GM19099 (cell line): ENCODE results near the gene KCNJ9.

ENCODE experiments used
- POLR2A ChIP-seq: IDR thresholded peaks from 3 replicates; pipeline ENCODE4 v1.6.1; 2011; ENCODE audit warnings: low read depth; ENCODE audit not compliant: insufficient read length; ENCODE audit errors: extremely low read depth

KCNJ9 gene

GRCh38 chr1:160101717-160102522 is 20.6 kb downstream of the KCNJ9 start:
- no peak for TF ChIP-seq POLR2A

- TF ChIP-seq POLR2A = no peak
These were observed 22.5 kb downstream of the KCNJ9 start for GRCh38 chr1:160103658-160104408.

GRCh38 chr1:160104486-160104885 is 23.1 kb downstream of the KCNJ9 start:
- no peak for TF ChIP-seq POLR2A

- TF ChIP-seq POLR2A = no peak
These were observed 23.8 kb downstream of the KCNJ9 start for GRCh38 chr1:160105155-160105554.

- no peak for TF ChIP-seq POLR2A
These were observed 26.2 kb downstream of the KCNJ9 start for GRCh38 chr1:160107512-160107911.

GRCh38 chr1:160108888-160109662 is 27.7 kb downstream of the KCNJ9 start:
- no peak for TF ChIP-seq POLR2A

- TF ChIP-seq POLR2A = no peak
These were observed 28.3 kb downstream of the KCNJ9 start for GRCh38 chr1:160109686-160110085.

- TF ChIP-seq POLR2A = no peak
These were observed 31.0 kb downstream of the KCNJ9 start for GRCh38 chr1:160112357-160112756.

- no peak for TF ChIP-seq POLR2A
These were observed 32.1 kb downstream of the KCNJ9 start for GRCh38 chr1:160113407-160113806.

GRCh38 chr1:160114085-160114484 is 32.7 kb downstream of the KCNJ9 start:
- no peak for TF ChIP-seq POLR2A

GRCh38 chr1:160115545-160116282 is 34.4 kb downstream of the KCNJ9 start, which contains the start of gene ATP1A2:
Gene ATP1A2 (plus strand): TSS chr1:160115759. CDS start chr1:160115862, 103 bp downstream.
- TF ChIP-seq POLR2A = no peak

- no peak for TF ChIP-seq POLR2A
These were observed 35.2 kb downstream of the KCNJ9 start for GRCh38 chr1:160116283-160117147.

- TF ChIP-seq POLR2A = no peak
These were observed 36.0 kb downstream of the KCNJ9 start for GRCh38 chr1:160117300-160117699.
